Measurements from ENCODE around the gene MARCKSL1.

- TF ChIP-seq CTCF (IDR thresholded peaks at IDR 0.05 in 4 of 5, conservative IDR thresholded peaks at IDR 0.05 in 1 of 5) (no peak), POLR2A (IDR thresholded peaks at IDR 0.05) (no peak)
Observed at GRCh38 chr1:32303997-32304622, 31.9 kb downstream of the MARCKSL1 start.

All from gastrocnemius medialis (tissue), 4 donors.